H1 (cell line): ENCODE results near the gene NDST4. TPM values are rescaled to one million over a fixed set of nuclear protein-coding genes. Genes with fewer than 3 reads are reported as not detected.

Experiments used
- CTCF ChIA-PET: fragments of 300-600 bp; sonication (Branson Sonifier 250); formaldehyde crosslinking; loops from one replicate; lab custom pipeline; 2021; ENCODE audit not compliant: partially characterized antibody; lab: Charles Lee
- POLR2A ChIA-PET: fragments of 300-600 bp; sonication (Branson Sonifier 250); formaldehyde crosslinking; loops from one replicate; lab custom pipeline; 2021; ENCODE audit warnings: inconsistent platforms; ENCODE audit not compliant: partially characterized antibody; lab: Charles Lee
- DNase-seq, 2 experiments: peaks; one replicate each; pipeline versions ENCODE4 v3.0.0 to v3.0.0-alpha.2; 2010 to 2022; ENCODE audit warnings: low spot score in 2 of 2, low read depth in 1 of 2, mixed read lengths in 1 of 2
- FAIRE-seq: peaks from 2 replicates; lab custom pipeline; 2011; peaks lifted over from hg19 to GRCh38; lab: Jason Lieb, UNC
- H2AFZ ChIP-seq: 2 replicates; pipeline ENCODE4 v1.8.1; 2012; ENCODE audit warnings: low read length, inconsistent platforms
- H2AK5ac ChIP-seq: 2 replicates; pipeline ENCODE4 v1.6.1; 2013; ENCODE audit warnings: low read depth, low read length
- H2BK120ac ChIP-seq: replicated peaks from 2 replicates; pipeline ENCODE3; 2013; ENCODE audit warnings: low read depth, low read length, inconsistent platforms
- H2BK12ac ChIP-seq: 2 replicates; pipeline ENCODE4 v1.6.1; 2013; ENCODE audit warnings: low read depth, low read length
- H2BK15ac ChIP-seq: 2 replicates; pipeline ENCODE4 v1.6.1; 2013; ENCODE audit warnings: low read length
- H2BK20ac ChIP-seq: 2 replicates; pipeline ENCODE4 v1.6.1; 2013; ENCODE audit warnings: low read length
- H2BK5ac ChIP-seq: 2 replicates; pipeline ENCODE4 v1.6.1; 2013; ENCODE audit warnings: low read depth, low read length
- H3K14ac ChIP-seq: 2 replicates; pipeline ENCODE4 v1.6.1; 2013; ENCODE audit warnings: inconsistent platforms; ENCODE audit not compliant: insufficient read length
- H3K18ac ChIP-seq: 2 replicates; pipeline ENCODE4 v1.6.1; 2013; ENCODE audit warnings: low read length; ENCODE audit errors: extremely low read depth
- H3K23ac ChIP-seq: 2 replicates; pipeline ENCODE4 v1.6.1; 2013; ENCODE audit warnings: inconsistent platforms; ENCODE audit not compliant: insufficient read length
- H3K23me2 ChIP-seq: 2 replicates; pipeline ENCODE4 v1.6.1; 2013; ENCODE audit warnings: low read depth, low read length
- H3K27ac ChIP-seq: 2 replicates; pipeline ENCODE4 v1.6.1; 2011; ENCODE audit warnings: low read depth, low read length, inconsistent platforms
- H3K27me3 ChIP-seq, 4 experiments: replicated peaks in 1 of 4; 1 replicate in 1 of 4; 2 replicates in 3 of 4; pipeline versions ENCODE4 v1.6.1 to v1.8.1; 2011 to 2013; ENCODE audit warnings: low read length in 3 of 4, mild to moderate bottlenecking in 3 of 4, inconsistent platforms in 2 of 4, mixed read lengths in 2 of 4, moderate library complexity in 1 of 4; ENCODE audit not compliant: control insufficient read depth in 3 of 4, insufficient read depth in 3 of 4; ENCODE audit errors: extremely low read depth in 1 of 4
- H3K36me3 ChIP-seq, 4 experiments: 2 replicates each; pipeline versions ENCODE4 v1.6.1 to v1.8.1; 2011 to 2013; ENCODE audit warnings: mild to moderate bottlenecking in 4 of 4, low read length in 3 of 4, moderate library complexity in 2 of 4, control low read depth in 1 of 4, inconsistent platforms in 1 of 4; ENCODE audit not compliant: insufficient read depth in 4 of 4, control insufficient read depth in 2 of 4
- H3K4ac ChIP-seq: replicated peaks from 2 replicates; pipeline ENCODE3; 2013; ENCODE audit warnings: low read length, low read depth, mixed read lengths, inconsistent platforms; ENCODE audit not compliant: insufficient read length
- H3K4me1 ChIP-seq, 4 experiments: replicated peaks in 1 of 4; 1 replicate in 1 of 4; 2 replicates in 3 of 4; pipeline versions ENCODE4 v1.6.1 to v1.8.1; 2011 to 2013; ENCODE audit warnings: low read length in 3 of 4, inconsistent platforms in 2 of 4, mixed read lengths in 1 of 4; ENCODE audit not compliant: insufficient read depth in 4 of 4, control insufficient read depth in 3 of 4
- H3K4me2 ChIP-seq, 2 experiments: 2 replicates each; pipeline versions ENCODE4 v1.6.1 to v1.8.1; 2011 to 2013; ENCODE audit warnings: low read depth in 2 of 2, low read length in 2 of 2, control low read depth in 1 of 2, inconsistent platforms in 1 of 2, mild to moderate bottlenecking in 1 of 2; ENCODE audit not compliant: insufficient read depth in 1 of 2
- H3K4me3 ChIP-seq, 4 experiments: fragments of 200-600, 300-600 bp in 1 of 4; sonication (generic), shearing (Covaris generic), sonication (Bioruptor Twin) in 1 of 4; 2 replicates each; pipeline versions ENCODE4 v1.5.1 to v1.8.1; 2011 to 2016; ENCODE audit warnings: low read length in 4 of 4, low read depth in 3 of 4, control low read depth in 2 of 4, inconsistent platforms in 2 of 4, mild to moderate bottlenecking in 2 of 4, mixed read lengths in 1 of 4, moderate library complexity in 1 of 4; ENCODE audit not compliant: insufficient read depth in 2 of 4; ENCODE audit errors: extremely low read depth in 1 of 4
- H3K56ac ChIP-seq: replicated peaks from 2 replicates; pipeline ENCODE3; 2013; ENCODE audit warnings: low read depth, mild to moderate bottlenecking, mixed read lengths, low read length, inconsistent platforms; ENCODE audit not compliant: insufficient read length
- H3K79me1 ChIP-seq: 2 replicates; pipeline ENCODE4 v1.6.1; 2013; ENCODE audit warnings: low read depth, low read length, control low read depth
- H3K79me2 ChIP-seq, 2 experiments: 2 replicates each; pipeline versions ENCODE4 v1.6.1 to v1.8.1; 2012 to 2013; ENCODE audit warnings: low read length in 2 of 2, mild to moderate bottlenecking in 2 of 2, inconsistent platforms in 1 of 2; ENCODE audit not compliant: insufficient read depth in 2 of 2, control insufficient read depth in 1 of 2
- H3K9ac ChIP-seq, 4 experiments: replicated peaks in 1 of 4; 1 replicate in 1 of 4; 2 replicates in 3 of 4; pipeline versions ENCODE4 v1.6.1 to v1.8.1; 2011 to 2013; ENCODE audit warnings: low read depth in 3 of 4, low read length in 3 of 4, control low read depth in 2 of 4, mild to moderate bottlenecking in 2 of 4, moderate library complexity in 2 of 4, inconsistent platforms in 1 of 4; ENCODE audit errors: extremely low read depth in 1 of 4
- H3K9me3 ChIP-seq, 2 experiments: 2 replicates each; pipeline versions ENCODE4 v1.6.1 to v1.8.1; 2012 to 2013; ENCODE audit warnings: mild to moderate bottlenecking in 2 of 2, moderate library complexity in 2 of 2, control low read depth in 1 of 2, inconsistent platforms in 1 of 2, low read depth in 1 of 2, low read length in 1 of 2, mixed read lengths in 1 of 2; ENCODE audit not compliant: insufficient read depth in 2 of 2
- H4K20me1 ChIP-seq, 2 experiments: replicated peaks in 1 of 2; 2 replicates each; pipeline versions ENCODE3 to v1.8.1; 2011 to 2013; ENCODE audit warnings: inconsistent platforms in 2 of 2, low read length in 2 of 2, mild to moderate bottlenecking in 1 of 2; ENCODE audit not compliant: insufficient read depth in 2 of 2, control insufficient read depth in 1 of 2
- H4K5ac ChIP-seq: 2 replicates; pipeline ENCODE4 v1.6.1; 2013; ENCODE audit warnings: low read length, low read depth, mixed read lengths, inconsistent platforms; ENCODE audit not compliant: insufficient read length
- H4K8ac ChIP-seq: 2 replicates; pipeline ENCODE4 v1.8.0; 2013; ENCODE audit warnings: mild to moderate bottlenecking, moderate library complexity, low read length, inconsistent platforms; ENCODE audit not compliant: insufficient read depth; ENCODE audit errors: extremely low read depth
- H4K91ac ChIP-seq: replicated peaks from 2 replicates; pipeline ENCODE3; 2013; ENCODE audit warnings: low read length, mixed read lengths, inconsistent platforms; ENCODE audit not compliant: insufficient read length
- ATF2 ChIP-seq: IDR thresholded peaks from 2 replicates; pipeline ENCODE4 v1.6.1; 2012; ENCODE audit warnings: low read length, inconsistent platforms
- ATF3 ChIP-seq: IDR thresholded peaks from 2 replicates; pipeline ENCODE4 v1.6.1; 2011; ENCODE audit warnings: low read depth, mild to moderate bottlenecking, low read length; ENCODE audit not compliant: insufficient read depth
- BACH1 ChIP-seq: IDR thresholded peaks from 2 replicates; pipeline ENCODE4 v1.6.1; 2012; ENCODE audit warnings: low read length, improper control_type of control experiment
- BRCA1 ChIP-seq: IDR thresholded peaks from 2 replicates; pipeline ENCODE4 v1.6.1; 2012; ENCODE audit warnings: low read depth, low read length, improper control_type of control experiment
- CBX8 ChIP-seq: fragments of 300-800, 300-1000 bp; sonication (generic); IDR thresholded peaks from 2 replicates; pipeline ENCODE4 v1.7.1; 2016; ENCODE audit warnings: low read depth, low read length, borderline replicate concordance
- E2F6 ChIP-seq: IDR thresholded peaks from 2 replicates; pipeline ENCODE4 v1.6.1; 2012; ENCODE audit warnings: inconsistent platforms
- EGR1 ChIP-seq: IDR thresholded peaks from 2 replicates; pipeline ENCODE4 v1.6.1; 2011; ENCODE audit warnings: low read depth, low read length, borderline replicate concordance
- JUND ChIP-seq: IDR thresholded peaks from 2 replicates; pipeline ENCODE4 v1.6.1; 2011; ENCODE audit warnings: mild to moderate bottlenecking, improper control_type of control experiment, low read length
- MAFK ChIP-seq: IDR thresholded peaks from 2 replicates; pipeline ENCODE4 v1.6.1; 2012; ENCODE audit warnings: low read depth, mild to moderate bottlenecking, improper control_type of control experiment, low read length
- MAX ChIP-seq: IDR thresholded peaks from 2 replicates; pipeline ENCODE4 v1.6.1; 2012; ENCODE audit warnings: inconsistent platforms
- RNF2 ChIP-seq: fragments of 200-900, 300-1000 bp; sonication (generic); IDR thresholded peaks from 2 replicates; pipeline ENCODE4 v1.7.1; 2016; ENCODE audit warnings: borderline replicate concordance, low read depth, mild to moderate bottlenecking, antibody characterized with exemption, low read length; ENCODE audit not compliant: poor library complexity, severe bottlenecking; ENCODE audit errors: missing control alignments
- SRF ChIP-seq: IDR thresholded peaks from 2 replicates; pipeline ENCODE4 v1.6.1; 2011; ENCODE audit warnings: mild to moderate bottlenecking, low read depth, low read length, moderate library complexity
- TAF1 ChIP-seq: IDR thresholded peaks from 2 replicates; pipeline ENCODE4 v1.6.1; 2011; ENCODE audit warnings: mild to moderate bottlenecking, low read depth, low read length
- polyA plus RNA-seq, 7 experiments: library from polyadenylated mRNA; depleted of rRNA in 3 of 7; stranded (reverse) in 5 of 7; unstranded in 2 of 7; fragments of >200 nt in 5 of 7; fragments of 200-250 nt in 2 of 7; gene quantifications; 1 replicate in 5 of 7; 2 replicates in 1 of 7; 4 replicates in 1 of 7; pipeline versions ENCODE4 v1.2.1 to v1.2.3, GENCODE V29; 2011 to 2013; ENCODE audit warnings: missing spikeins in 2 of 7, mixed read lengths in 2 of 7
- total RNA-seq: library from RNA; stranded (reverse); fragmentation: NEBNext Ultra II Directional; extraction: Animal tissue kit (Norgen Biotek cat#: 25700); gene quantifications from 2 replicates; pipeline ENCODE4 v1.2.1, GENCODE V29; 2021

NDST4 gene
- total and polyA plus RNA-seq, 2 of the 8 experiments (the other 6 are each of a cell fraction or from before 2014, with no cell fraction given): 0.02 TPM; not detected in 1

GRCh38 chr4:115107411-115107810 is 6.0 kb downstream of the NDST4 start:
- H3K9me3 ChIP-seq: no peaks in the 10 kb centered on the region
- H2BK15ac ChIP-seq: no peak overlapping the region
- no peak for TF ChIP-seq BACH1
- TF ChIP-seq ATF3: no peak
- TF ChIP-seq SRF: no peak
- no peak for TF ChIP-seq BRCA1
- no peak for TF ChIP-seq E2F6
- TF ChIP-seq ATF2: no peak
- no peak for TF ChIP-seq TAF1
- no peak for TF ChIP-seq RNF2
- no peak for TF ChIP-seq CBX8
- no peak for TF ChIP-seq MAFK
- no peak for TF ChIP-seq MAX
- no peak for TF ChIP-seq JUND
- TF ChIP-seq EGR1: no peak
- no peak overlapping the region for H4K5ac ChIP-seq
- no peak overlapping the region for H4K91ac ChIP-seq
- H3K23me2 ChIP-seq: no peaks in the 10 kb centered on the region
- no peak overlapping the region for H3K4me2 ChIP-seq
- DNase-seq: no peak
- no peak overlapping the region for H3K27ac ChIP-seq
- H3K23ac ChIP-seq: no peak overlapping the region
- no peak overlapping the region for H2BK20ac ChIP-seq
- no peaks in the 10 kb centered on the region for H3K4me1 ChIP-seq
- H2AFZ ChIP-seq: no peak overlapping the region
- no peak overlapping the region for H2BK12ac ChIP-seq
- no peak overlapping the region for H3K18ac ChIP-seq
- H3K56ac ChIP-seq: no peak overlapping the region
- no peaks in the 10 kb centered on the region for H4K20me1 ChIP-seq
- POLR2A ChIA-PET: no interaction called here
- H2BK5ac ChIP-seq: no peak overlapping the region
- no peaks in the 10 kb centered on the region for H3K36me3 ChIP-seq
- FAIRE-seq: no peak
- no peak overlapping the region for H3K9ac ChIP-seq
- no peak overlapping the region for H3K4ac ChIP-seq
- H3K79me1 ChIP-seq: no peaks in the 10 kb centered on the region
- no peak overlapping the region for H3K14ac ChIP-seq
- no peaks in the 10 kb centered on the region for H3K79me2 ChIP-seq
- no peak overlapping the region for H2AK5ac ChIP-seq
- H2BK120ac ChIP-seq: no peak overlapping the region
- CTCF ChIA-PET: no interaction called here
- no peak overlapping the region for H3K4me3 ChIP-seq
- H4K8ac ChIP-seq: no peak overlapping the region
- no peaks in the 10 kb centered on the region for H3K27me3 ChIP-seq
